IMR-90 (cell line): ENCODE measurements around the gene GSG1.

Source experiments
- BHLHE40 ChIP-seq: fragments of 150-350 bp; IDR thresholded peaks from 2 replicates; pipeline ENCODE4 v1.6.1; 2016; ENCODE audit warnings: mild to moderate bottlenecking, low read depth, low read length
- CEBPB ChIP-seq: IDR thresholded peaks from 2 replicates; pipeline ENCODE4 v1.6.1; 2012; ENCODE audit warnings: low read depth, low read length, improper control_type of control experiment
- FOS ChIP-seq: fragments of 150-350 bp; IDR thresholded peaks from 2 replicates; pipeline ENCODE4 v1.6.1; 2016; ENCODE audit warnings: low read depth, low read length
- MAFK ChIP-seq: IDR thresholded peaks from 2 replicates; pipeline ENCODE4 v1.6.1; 2012; ENCODE audit warnings: low read depth, low read length, improper control_type of control experiment
- MXI1 ChIP-seq: IDR thresholded peaks from 2 replicates; pipeline ENCODE4 v1.6.1; 2012; ENCODE audit warnings: low read depth, mild to moderate bottlenecking, low read length, moderate library complexity, borderline replicate concordance
- NFE2L2 ChIP-seq: fragments of 150-350 bp; IDR thresholded peaks from 2 replicates; pipeline ENCODE4 v1.6.1; 2016; ENCODE audit warnings: low read depth, mild to moderate bottlenecking, low read length
- POLR2A ChIP-seq: IDR thresholded peaks from 2 replicates; pipeline ENCODE4 v1.6.1; 2012; ENCODE audit warnings: mild to moderate bottlenecking, low read depth, low read length
- RAD21 ChIP-seq: IDR thresholded peaks from 2 replicates; pipeline ENCODE4 v1.6.1; 2012; ENCODE audit warnings: low read length, improper control_type of control experiment
- RCOR1 ChIP-seq: IDR thresholded peaks from 2 replicates; pipeline ENCODE4 v1.6.1; 2012; ENCODE audit warnings: mild to moderate bottlenecking, low read length, improper control_type of control experiment; ENCODE audit not compliant: insufficient replicate concordance
- RFX5 ChIP-seq: IDR thresholded peaks from 2 replicates; pipeline ENCODE4 v1.8.0; 2012; ENCODE audit warnings: low read depth, mild to moderate bottlenecking, low read length, moderate library complexity
- SMC3 ChIP-seq: fragments of 150-350 bp; IDR thresholded peaks from 2 replicates; pipeline ENCODE4 v1.6.1; 2016; ENCODE audit warnings: low read depth, mild to moderate bottlenecking, antibody characterized with exemption, low read length, moderate library complexity
- TF ChIP-seq, protein P1 (sequence below): conservative IDR thresholded peaks from 2 replicates; pipeline ENCODE4 v1.5.1; 2012; ENCODE audit warnings: mild to moderate bottlenecking, low read depth, low read length, improper control_type of control experiment
- TF ChIP-seq, protein P2 (sequence below): fragments of 150-350 bp; IDR thresholded peaks from 2 replicates; pipeline ENCODE4 v1.6.1; 2016; ENCODE audit warnings: low read depth, mild to moderate bottlenecking, low read length, moderate library complexity, borderline replicate concordance
- TF ChIP-seq, protein P3 (sequence below): fragments of 150-350 bp; IDR thresholded peaks from 2 replicates; pipeline ENCODE4 v1.6.1; 2017; ENCODE audit warnings: mild to moderate bottlenecking, antibody characterized with exemption, low read length, low read depth

DNA sequence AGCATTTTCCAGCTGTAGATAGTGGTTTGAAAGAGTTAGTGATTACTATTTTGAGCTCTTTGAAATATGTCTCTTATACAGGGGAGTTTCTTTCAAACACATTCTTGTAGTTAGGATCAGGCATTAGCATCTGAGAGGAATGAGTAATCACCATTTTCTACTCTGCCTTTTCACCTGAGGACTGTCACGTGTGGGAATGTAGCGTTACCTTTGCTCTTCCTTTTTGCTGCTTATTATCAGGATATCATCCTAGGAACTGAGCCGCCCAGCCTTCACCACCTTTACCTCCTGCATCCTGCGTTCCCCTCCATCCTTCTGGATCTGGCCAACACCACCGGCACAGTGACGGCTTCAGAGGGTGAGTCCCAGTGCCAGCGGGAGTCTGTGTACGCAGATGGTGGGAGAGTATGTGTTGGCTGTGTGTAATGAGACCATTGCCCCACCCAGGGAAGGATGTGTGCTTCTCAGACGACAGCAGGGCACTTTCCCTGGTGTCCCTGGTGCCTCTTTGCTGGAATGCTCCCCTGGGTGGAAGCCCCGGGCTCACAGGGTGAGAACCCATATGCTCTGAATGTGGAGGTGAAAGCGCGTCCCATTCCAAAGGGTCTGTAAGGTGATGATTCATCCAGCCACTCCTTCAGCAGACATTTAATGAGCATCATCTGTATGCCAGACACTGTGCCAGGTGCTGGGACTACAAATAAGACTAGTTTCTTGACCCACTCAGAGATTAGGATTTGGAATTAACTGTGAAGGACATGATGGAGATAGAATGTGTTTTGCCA, 27.5 kb downstream of the GSG1 start:
- TF ChIP-seq, protein P1, sequence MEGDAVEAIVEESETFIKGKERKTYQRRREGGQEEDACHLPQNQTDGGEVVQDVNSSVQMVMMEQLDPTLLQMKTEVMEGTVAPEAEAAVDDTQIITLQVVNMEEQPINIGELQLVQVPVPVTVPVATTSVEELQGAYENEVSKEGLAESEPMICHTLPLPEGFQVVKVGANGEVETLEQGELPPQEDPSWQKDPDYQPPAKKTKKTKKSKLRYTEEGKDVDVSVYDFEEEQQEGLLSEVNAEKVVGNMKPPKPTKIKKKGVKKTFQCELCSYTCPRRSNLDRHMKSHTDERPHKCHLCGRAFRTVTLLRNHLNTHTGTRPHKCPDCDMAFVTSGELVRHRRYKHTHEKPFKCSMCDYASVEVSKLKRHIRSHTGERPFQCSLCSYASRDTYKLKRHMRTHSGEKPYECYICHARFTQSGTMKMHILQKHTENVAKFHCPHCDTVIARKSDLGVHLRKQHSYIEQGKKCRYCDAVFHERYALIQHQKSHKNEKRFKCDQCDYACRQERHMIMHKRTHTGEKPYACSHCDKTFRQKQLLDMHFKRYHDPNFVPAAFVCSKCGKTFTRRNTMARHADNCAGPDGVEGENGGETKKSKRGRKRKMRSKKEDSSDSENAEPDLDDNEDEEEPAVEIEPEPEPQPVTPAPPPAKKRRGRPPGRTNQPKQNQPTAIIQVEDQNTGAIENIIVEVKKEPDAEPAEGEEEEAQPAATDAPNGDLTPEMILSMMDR, result no peak
- TF ChIP-seq POLR2A (no peak), MAFK (no peak), MXI1 (no peak), SMC3 (no peak), RFX5 (no peak), CEBPB (no peak), FOS (no peak), RAD21 (no peak), RCOR1 (no peak), NFE2L2 (no peak), BHLHE40 (no peak)
- TF ChIP-seq, protein P2, sequence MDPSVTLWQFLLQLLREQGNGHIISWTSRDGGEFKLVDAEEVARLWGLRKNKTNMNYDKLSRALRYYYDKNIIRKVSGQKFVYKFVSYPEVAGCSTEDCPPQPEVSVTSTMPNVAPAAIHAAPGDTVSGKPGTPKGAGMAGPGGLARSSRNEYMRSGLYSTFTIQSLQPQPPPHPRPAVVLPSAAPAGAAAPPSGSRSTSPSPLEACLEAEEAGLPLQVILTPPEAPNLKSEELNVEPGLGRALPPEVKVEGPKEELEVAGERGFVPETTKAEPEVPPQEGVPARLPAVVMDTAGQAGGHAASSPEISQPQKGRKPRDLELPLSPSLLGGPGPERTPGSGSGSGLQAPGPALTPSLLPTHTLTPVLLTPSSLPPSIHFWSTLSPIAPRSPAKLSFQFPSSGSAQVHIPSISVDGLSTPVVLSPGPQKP, result no peak
- TF ChIP-seq, protein P3, sequence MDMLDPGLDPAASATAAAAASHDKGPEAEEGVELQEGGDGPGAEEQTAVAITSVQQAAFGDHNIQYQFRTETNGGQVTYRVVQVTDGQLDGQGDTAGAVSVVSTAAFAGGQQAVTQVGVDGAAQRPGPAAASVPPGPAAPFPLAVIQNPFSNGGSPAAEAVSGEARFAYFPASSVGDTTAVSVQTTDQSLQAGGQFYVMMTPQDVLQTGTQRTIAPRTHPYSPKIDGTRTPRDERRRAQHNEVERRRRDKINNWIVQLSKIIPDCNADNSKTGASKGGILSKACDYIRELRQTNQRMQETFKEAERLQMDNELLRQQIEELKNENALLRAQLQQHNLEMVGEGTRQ, result no peak
